K562 (cell line): ENCODE data around the gene KCNK10. TPM values are rescaled to one million over a fixed set of nuclear protein-coding genes. Genes with fewer than 3 reads are reported as not detected.

Experiments used
- ATAC-seq: fragments of 200-7000 bp; cut with Tn5 transposase; 3 replicates; pipeline ENCODE4 v1.9.1; 2020; ENCODE audit warnings: moderate library complexity
- BruUV-seq: library from RNA; stranded (reverse); fragments of 400-500 nt; replicated peaks from 2 replicates; lab custom pipeline; 2021; lab: Mats Ljungman, UMichigan
- CTCF ChIA-PET: fragments of 300-600 bp; formaldehyde crosslinking; extraction: SDS; loops from one replicate; lab custom pipeline; 2021; ENCODE audit warnings: low intra/inter-chr PET ratio; lab: Yijun Ruan, JAX
- POLR2A ChIA-PET: fragments of 300-600, 350-650 bp; sonication (Branson Sonifier 250); formaldehyde crosslinking; extraction: SDS; loops from one replicate; lab custom pipeline; 2021; ENCODE audit warnings: antibody characterized with exemption, inconsistent platforms; lab: Yijun Ruan, JAX
- DNase-seq, 4 experiments: peaks; one replicate each; pipeline versions ENCODE4 v3.0.0 to v3.0.0-alpha.2; 2011 to 2018; ENCODE audit warnings: low spot score in 3 of 4, mixed read lengths in 3 of 4; ENCODE audit errors: extremely low read depth in 1 of 4
- FAIRE-seq: peaks from 2 replicates; lab custom pipeline; 2011; peaks lifted over from hg19 to GRCh38; lab: Jason Lieb, UNC
- H2AFZ ChIP-seq: 2 replicates; pipeline ENCODE4 v1.6.0; 2011; ENCODE audit warnings: low read depth, low read length, control low read depth, inconsistent platforms
- H3K27ac ChIP-seq: fragments of 200-600 bp; 3 replicates; pipeline ENCODE4 v1.8.0; 2011; ENCODE audit warnings: low read depth, mild to moderate bottlenecking, control low read depth, inconsistent platforms, low read length, moderate library complexity, mixed read lengths; ENCODE audit errors: extremely low read depth
- H3K27me3 ChIP-seq, 2 experiments: fragments of 300-600 bp in 1 of 2; 2 replicates in 1 of 2; 3 replicates in 1 of 2; pipeline versions ENCODE4 v1.6.0 to v1.8.0; 2011; ENCODE audit warnings: inconsistent platforms in 2 of 2, low read length in 2 of 2, mild to moderate bottlenecking in 1 of 2, mixed read lengths in 1 of 2, moderate library complexity in 1 of 2; ENCODE audit not compliant: control insufficient read depth in 2 of 2, insufficient read depth in 2 of 2
- H3K36me3 ChIP-seq: fragments of 300-600 bp; 3 replicates; pipeline ENCODE4 v1.8.0; 2011; ENCODE audit warnings: mild to moderate bottlenecking, low read length, inconsistent platforms; ENCODE audit not compliant: control insufficient read depth, insufficient read depth
- H3K4me1 ChIP-seq, 2 experiments: fragments of 200-600 bp in 1 of 2; replicated peaks in 1 of 2; 2 replicates in 1 of 2; 3 replicates in 1 of 2; pipeline versions ENCODE4 v1.5.1 to v1.8.0; 2011; ENCODE audit warnings: inconsistent platforms in 2 of 2, low read length in 2 of 2, mild to moderate bottlenecking in 1 of 2, mixed read lengths in 1 of 2, moderate library complexity in 1 of 2; ENCODE audit not compliant: control insufficient read depth in 2 of 2, insufficient read depth in 2 of 2
- H3K4me2 ChIP-seq: 2 replicates; pipeline ENCODE4 v1.6.1; 2011; ENCODE audit warnings: low read length, control low read depth, inconsistent platforms, mixed read lengths; ENCODE audit not compliant: insufficient read depth
- H3K4me3 ChIP-seq: fragments of 200-600 bp; sonication (generic), shearing (Covaris generic); 2 replicates; pipeline ENCODE4 v1.5.1; 2016; ENCODE audit warnings: control low read depth, inconsistent platforms
- H3K79me2 ChIP-seq: fragments of 200-600 bp; 3 replicates; pipeline ENCODE4 v1.8.0; 2011; ENCODE audit warnings: low read length, inconsistent platforms; ENCODE audit not compliant: control insufficient read depth, insufficient read depth
- H3K9ac ChIP-seq, 2 experiments: 2 replicates each; pipeline versions ENCODE4 v1.6.0 to v1.6.1; 2011; ENCODE audit warnings: low read depth in 2 of 2, low read length in 2 of 2, control low read depth in 1 of 2, inconsistent platforms in 1 of 2, mild to moderate bottlenecking in 1 of 2, mixed read lengths in 1 of 2; ENCODE audit not compliant: insufficient read depth in 1 of 2
- H3K9me1 ChIP-seq: one replicate; pipeline ENCODE4 v1.6.0; 2011; ENCODE audit warnings: inconsistent platforms, mild to moderate bottlenecking, low read length, moderate library complexity; ENCODE audit not compliant: control insufficient read depth, insufficient read depth
- H3K9me3 ChIP-seq: replicated peaks from 2 replicates; pipeline ENCODE4 v1.5.1; 2011; ENCODE audit warnings: low read depth, low read length, inconsistent platforms; ENCODE audit not compliant: control insufficient read depth, insufficient read depth
- H4K20me1 ChIP-seq: replicated peaks from 2 replicates; pipeline ENCODE4 v1.6.1; 2011; ENCODE audit warnings: low read length, inconsistent platforms, mixed read lengths; ENCODE audit not compliant: control insufficient read depth, insufficient read depth
- RAD21 ChIP-seq, 2 experiments: fragments of 250-450 bp in 1 of 2; fragments of 450-650 bp in 1 of 2; sonication (Bioruptor Pico) in 1 of 2; formaldehyde crosslinking in 1 of 2; IDR thresholded peaks in 1 of 2; conservative IDR thresholded peaks in 1 of 2; 2 replicates each; pipeline versions ENCODE4 v1.4.0 to v1.8.0; 2020 to 2022; ENCODE audit warnings: mild to moderate bottlenecking in 2 of 2, moderate library complexity in 1 of 2
- RFX5 ChIP-seq: IDR thresholded peaks from 2 replicates; pipeline ENCODE4 v1.6.1; 2011; ENCODE audit warnings: low read depth, mild to moderate bottlenecking, improper control_type of control experiment, low read length
- SMC3 ChIP-seq: conservative IDR thresholded peaks from 2 replicates; pipeline ENCODE4 v1.6.1; 2011; ENCODE audit warnings: low read depth, low read length, improper control_type of control experiment; ENCODE audit not compliant: insufficient read depth
- ZNF316 ChIP-seq: fragments of 450-650 bp; IDR thresholded peaks from 2 replicates; pipeline ENCODE4 v1.6.1; 2016
- WGBS: fragments of 100-300 bp; shearing (Covaris generic); methylation state at CpG from one replicate; pipeline ENCODE4 v1.1.6; 2016; ENCODE audit warnings: low coverage, mixed read lengths; ENCODE audit not compliant: insufficient coverage; ENCODE audit errors: missing lambda C conversion rate; 5-methylcytosine and 5-hydroxymethylcytosine counted together
- in situ Hi-C: fragments of 300-500 bp; cut with MboI; formaldehyde crosslinking; loops from 4 replicates; pipeline ENCODE4 v1.15.0; 2018; ENCODE audit warnings: inconsistent platforms, mixed read lengths
- intact Hi-C: fragments of 100-400 bp; cut with micrococcal nuclease; formaldehyde crosslinking; loops from 2 replicates; pipeline ENCODE4 v1.14.2; 2022
- polyA plus RNA-seq, 8 experiments: library from polyadenylated mRNA; depleted of rRNA in 4 of 8; stranded (reverse) in 5 of 8; unstranded in 3 of 8; fragments of >200 nt; fragmentation: Nextera tagmentation in 2 of 8; fragmentation: Illumina TruSeq in 1 of 8; extraction: Ambion mirVana in 2 of 8; extraction: Trizol in 1 of 8; gene quantifications; 2 replicates each; pipeline versions ENCODE4 v1.2.1 to v1.2.3, GENCODE V29; 2011 to 2014; ENCODE audit warnings: inconsistent platforms in 1 of 8, missing spikeins in 1 of 8
- total RNA-seq, 7 experiments: library from RNA; depleted of rRNA in 6 of 7; stranded (reverse); fragments of >200 nt in 6 of 7; fragmentation: Illumina TruSeq in 2 of 7; extraction: Trizol in 2 of 7; gene quantifications; 2 replicates each; pipeline versions ENCODE4 v1.2.1 to v1.2.3, GENCODE V29; 2011 to 2021; ENCODE audit warnings: low replicate concordance in 1 of 7
- TF ChIP-seq, protein P1 (sequence below): sonication (generic); formaldehyde crosslinking; IDR thresholded peaks from 2 replicates; pipeline ENCODE4 v1.8.1; 2023; ENCODE audit warnings: mild to moderate bottlenecking, missing genetic modification reagents
- TF ChIP-seq, protein P2 (sequence below), 3 experiments: IDR thresholded peaks in 2 of 3; conservative IDR thresholded peaks in 1 of 3; 2 replicates each; pipeline ENCODE4 v1.5.1; 2011 to 2012; ENCODE audit warnings: low read length in 3 of 3, mild to moderate bottlenecking in 3 of 3, control low read depth in 2 of 3, improper control_type of control experiment in 1 of 3, inconsistent platforms in 1 of 3, low read depth in 1 of 3, mixed read lengths in 1 of 3, moderate library complexity in 1 of 3; ENCODE audit not compliant: insufficient read depth in 2 of 3
- TF ChIP-seq, protein P3 (sequence below): fragments of 250-450 bp; sonication (Bioruptor Pico); IDR thresholded peaks from 2 replicates; pipeline ENCODE4 v1.8.0; 2021; ENCODE audit warnings: borderline replicate concordance, mild to moderate bottlenecking, moderate library complexity; ENCODE audit not compliant: poor library complexity, severe bottlenecking

KCNK10 gene
- total and polyA plus RNA-seq, 9 of the 15 experiments (the other 6 are each of a cell fraction or from before 2014, with no cell fraction given) = not detected

DNA sequence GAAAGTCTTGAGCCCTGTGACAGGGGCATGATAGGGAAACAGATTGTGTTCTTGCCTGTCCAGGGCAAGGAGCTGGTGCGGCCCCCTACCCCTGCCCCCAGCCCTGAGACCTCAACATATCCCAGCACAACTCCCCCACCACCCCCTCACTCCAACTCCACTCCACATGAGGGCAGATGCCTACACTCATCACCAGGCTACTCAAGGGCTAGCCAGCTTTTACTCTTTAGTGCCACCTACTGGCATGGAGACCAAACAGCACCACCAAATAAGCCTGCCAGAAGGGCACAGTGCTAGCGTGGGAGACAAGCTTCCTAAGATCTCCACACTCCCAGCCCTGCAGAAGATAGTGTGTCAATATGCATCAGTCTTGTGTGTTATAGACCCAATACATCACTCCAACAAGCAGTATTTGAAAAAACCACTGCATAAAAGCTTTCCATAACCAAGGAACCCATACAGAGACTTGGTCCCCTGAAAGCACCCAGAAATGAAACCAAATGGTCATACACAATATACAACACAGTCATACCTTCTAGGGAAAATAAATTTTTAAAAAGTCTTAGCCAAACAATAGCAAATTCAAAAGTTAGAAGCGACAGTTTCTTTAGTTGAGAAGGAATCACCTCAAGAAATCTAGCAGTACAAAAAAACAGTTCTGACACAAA lies 154.4 kb downstream of the KCNK10 start:
- Histone ChIP-seq H3K27me3 (no peaks in the 10 kb centered on the region), H3K4me1 (no peaks in the 10 kb centered on the region), H3K36me3 (no peaks in the 10 kb centered on the region), H4K20me1 (no peaks in the 10 kb centered on the region), H3K9me1 (no peaks in the 10 kb centered on the region), H3K27ac (no peak overlapping the region), H3K4me2 (no peak overlapping the region), H3K79me2 (no peaks in the 10 kb centered on the region), H3K9me3 (no peaks in the 10 kb centered on the region), H3K9ac (no peak overlapping the region), H3K4me3 (no peak overlapping the region), H2AFZ (no peak overlapping the region)
- 18% methylated on average over 1 of the region's 3 CpGs for WGBS
- peak; percentile 36 to 46 (median 40) for DNase-seq
- CTCF ChIA-PET = no interaction called here
- peak; percentile 90 for ATAC-seq
- BruUV-seq = no TSS peak
- POLR2A ChIA-PET = interaction anchor here (0.7 kb wide), 1 partner anchor 12 kb away, joined by 3 read pairs; no protein-coding TSS in a partner anchor
- peak; percentile 46 for FAIRE-seq
- intact Hi-C loops (loop anchor here (1.0 to 5.0 kb wide), 2 partner anchors 155 to 221 kb away; no protein-coding TSS in a partner anchor), in situ Hi-C loops (no loop called here)
- TF ChIP-seq RFX5 = no peak
- TF ChIP-seq, protein P1, sequence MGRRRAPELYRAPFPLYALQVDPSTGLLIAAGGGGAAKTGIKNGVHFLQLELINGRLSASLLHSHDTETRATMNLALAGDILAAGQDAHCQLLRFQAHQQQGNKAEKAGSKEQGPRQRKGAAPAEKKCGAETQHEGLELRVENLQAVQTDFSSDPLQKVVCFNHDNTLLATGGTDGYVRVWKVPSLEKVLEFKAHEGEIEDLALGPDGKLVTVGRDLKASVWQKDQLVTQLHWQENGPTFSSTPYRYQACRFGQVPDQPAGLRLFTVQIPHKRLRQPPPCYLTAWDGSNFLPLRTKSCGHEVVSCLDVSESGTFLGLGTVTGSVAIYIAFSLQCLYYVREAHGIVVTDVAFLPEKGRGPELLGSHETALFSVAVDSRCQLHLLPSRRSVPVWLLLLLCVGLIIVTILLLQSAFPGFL (CRISPR knock-in tag) = no peak
- 0 out of 2 replicates have a peak, but pooled peaks have one; percentile 24 for TF ChIP-seq SMC3
- TF ChIP-seq RAD21 (CRISPR knock-in tag; conservative IDR thresholded peaks at IDR 0.05 in 1 of 2, IDR thresholded peaks at IDR 0.05 in 1 of 2) = peak in 1 of 2 experiments; percentile 56; a peak in 3 of 4 replicates
- peak; percentile 52 for TF ChIP-seq ZNF316
- TF ChIP-seq, protein P2, sequence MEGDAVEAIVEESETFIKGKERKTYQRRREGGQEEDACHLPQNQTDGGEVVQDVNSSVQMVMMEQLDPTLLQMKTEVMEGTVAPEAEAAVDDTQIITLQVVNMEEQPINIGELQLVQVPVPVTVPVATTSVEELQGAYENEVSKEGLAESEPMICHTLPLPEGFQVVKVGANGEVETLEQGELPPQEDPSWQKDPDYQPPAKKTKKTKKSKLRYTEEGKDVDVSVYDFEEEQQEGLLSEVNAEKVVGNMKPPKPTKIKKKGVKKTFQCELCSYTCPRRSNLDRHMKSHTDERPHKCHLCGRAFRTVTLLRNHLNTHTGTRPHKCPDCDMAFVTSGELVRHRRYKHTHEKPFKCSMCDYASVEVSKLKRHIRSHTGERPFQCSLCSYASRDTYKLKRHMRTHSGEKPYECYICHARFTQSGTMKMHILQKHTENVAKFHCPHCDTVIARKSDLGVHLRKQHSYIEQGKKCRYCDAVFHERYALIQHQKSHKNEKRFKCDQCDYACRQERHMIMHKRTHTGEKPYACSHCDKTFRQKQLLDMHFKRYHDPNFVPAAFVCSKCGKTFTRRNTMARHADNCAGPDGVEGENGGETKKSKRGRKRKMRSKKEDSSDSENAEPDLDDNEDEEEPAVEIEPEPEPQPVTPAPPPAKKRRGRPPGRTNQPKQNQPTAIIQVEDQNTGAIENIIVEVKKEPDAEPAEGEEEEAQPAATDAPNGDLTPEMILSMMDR (IDR thresholded peaks at IDR 0.05 in 2 of 3, conservative IDR thresholded peaks at IDR 0.05 in 1 of 3; ENCODE audit: insufficient read depth in 2 of 3, low read depth in 1 of 3, low read length in 3 of 3) = peak; percentile 57 to 67 (median 60)
- TF ChIP-seq, protein P3, sequence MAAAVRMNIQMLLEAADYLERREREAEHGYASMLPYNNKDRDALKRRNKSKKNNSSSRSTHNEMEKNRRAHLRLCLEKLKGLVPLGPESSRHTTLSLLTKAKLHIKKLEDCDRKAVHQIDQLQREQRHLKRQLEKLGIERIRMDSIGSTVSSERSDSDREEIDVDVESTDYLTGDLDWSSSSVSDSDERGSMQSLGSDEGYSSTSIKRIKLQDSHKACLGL = no peak
